GM10266 (cell line): ENCODE data around the gene DYNLT2.

Experiments used
- DNase-seq: peaks from one replicate; pipeline ENCODE4 v3.0.0; 2012; ENCODE audit errors: extremely low spot score
- TF ChIP-seq, protein P1 (sequence below): IDR thresholded peaks from 2 replicates; pipeline ENCODE4 v1.5.1; 2012; ENCODE audit warnings: mild to moderate bottlenecking, low read depth; ENCODE audit not compliant: control insufficient read depth, insufficient read depth; ENCODE audit errors: missing control alignments

The DYNLT2 gene

DNA sequence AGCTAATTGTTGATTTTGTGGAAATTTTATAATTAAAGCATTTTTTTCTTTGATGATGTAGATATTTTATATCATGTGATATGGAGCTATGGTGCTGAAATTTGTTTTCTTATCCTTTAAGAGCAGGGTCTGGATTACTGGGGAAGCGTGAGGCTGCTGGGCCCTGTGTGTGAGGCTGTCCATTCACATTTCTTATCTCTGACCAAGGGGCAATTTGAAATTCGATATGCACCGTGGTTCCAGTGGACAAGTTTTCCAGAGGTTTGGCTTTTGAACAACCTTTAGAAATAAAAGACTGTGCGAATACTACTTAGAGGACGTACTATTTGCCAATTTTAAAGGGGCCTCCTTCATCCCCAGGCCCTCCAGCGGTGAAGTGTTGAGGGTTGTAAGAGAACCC is 3.8 kb upstream of the DYNLT2 start:
- no peak for DNase-seq
- TF ChIP-seq, protein P1, sequence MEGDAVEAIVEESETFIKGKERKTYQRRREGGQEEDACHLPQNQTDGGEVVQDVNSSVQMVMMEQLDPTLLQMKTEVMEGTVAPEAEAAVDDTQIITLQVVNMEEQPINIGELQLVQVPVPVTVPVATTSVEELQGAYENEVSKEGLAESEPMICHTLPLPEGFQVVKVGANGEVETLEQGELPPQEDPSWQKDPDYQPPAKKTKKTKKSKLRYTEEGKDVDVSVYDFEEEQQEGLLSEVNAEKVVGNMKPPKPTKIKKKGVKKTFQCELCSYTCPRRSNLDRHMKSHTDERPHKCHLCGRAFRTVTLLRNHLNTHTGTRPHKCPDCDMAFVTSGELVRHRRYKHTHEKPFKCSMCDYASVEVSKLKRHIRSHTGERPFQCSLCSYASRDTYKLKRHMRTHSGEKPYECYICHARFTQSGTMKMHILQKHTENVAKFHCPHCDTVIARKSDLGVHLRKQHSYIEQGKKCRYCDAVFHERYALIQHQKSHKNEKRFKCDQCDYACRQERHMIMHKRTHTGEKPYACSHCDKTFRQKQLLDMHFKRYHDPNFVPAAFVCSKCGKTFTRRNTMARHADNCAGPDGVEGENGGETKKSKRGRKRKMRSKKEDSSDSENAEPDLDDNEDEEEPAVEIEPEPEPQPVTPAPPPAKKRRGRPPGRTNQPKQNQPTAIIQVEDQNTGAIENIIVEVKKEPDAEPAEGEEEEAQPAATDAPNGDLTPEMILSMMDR = no peak

- peak; percentile 29 for DNase-seq
- TF ChIP-seq, protein P1 = no peak
These were observed 777 bp upstream of the DYNLT2 start for GRCh38 chr6:169752074-169752623.

DNA sequence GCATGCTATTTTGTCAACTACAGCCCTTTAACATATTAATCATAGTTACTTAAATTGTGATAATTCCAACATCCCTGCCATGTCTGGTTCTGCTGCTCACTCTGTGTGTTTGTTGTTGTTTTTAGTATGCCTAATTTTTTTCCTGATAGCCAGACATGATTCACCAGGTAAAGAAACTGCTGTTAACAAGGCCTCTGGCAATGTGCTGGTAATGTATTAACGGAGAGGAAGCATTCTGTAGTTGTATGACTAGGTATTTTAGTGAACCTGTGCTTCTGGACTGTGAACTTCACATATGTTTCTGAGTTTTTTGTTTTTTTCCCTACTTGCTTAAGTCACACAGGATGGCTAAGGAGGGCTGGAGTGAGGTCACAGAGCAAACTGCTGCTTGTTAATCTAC is 4.8 kb downstream of the DYNLT2 start:
- no peak for DNase-seq
- TF ChIP-seq, protein P1 = no peak

DNA sequence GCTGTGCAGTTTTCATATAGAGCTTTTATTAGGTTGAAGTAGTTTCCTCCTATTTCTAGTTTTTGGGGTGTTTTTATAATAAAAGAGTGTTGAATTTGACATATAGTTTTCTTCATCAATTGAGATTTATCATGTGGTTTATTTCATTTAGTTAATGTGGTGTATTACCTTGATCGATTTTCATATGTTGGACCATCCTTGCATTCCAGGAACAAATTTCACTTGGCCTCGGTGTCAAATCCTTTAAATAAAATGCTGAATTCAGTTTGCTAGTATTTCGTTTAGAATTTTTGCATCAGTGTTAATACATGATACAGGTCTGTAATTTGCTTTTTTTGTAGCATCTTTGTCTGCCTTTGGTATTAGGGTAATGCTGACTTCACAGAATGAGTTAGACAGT is 6.0 kb downstream of the DYNLT2 start:
- TF ChIP-seq, protein P1 = no peak
- DNase-seq = no peak

DNA sequence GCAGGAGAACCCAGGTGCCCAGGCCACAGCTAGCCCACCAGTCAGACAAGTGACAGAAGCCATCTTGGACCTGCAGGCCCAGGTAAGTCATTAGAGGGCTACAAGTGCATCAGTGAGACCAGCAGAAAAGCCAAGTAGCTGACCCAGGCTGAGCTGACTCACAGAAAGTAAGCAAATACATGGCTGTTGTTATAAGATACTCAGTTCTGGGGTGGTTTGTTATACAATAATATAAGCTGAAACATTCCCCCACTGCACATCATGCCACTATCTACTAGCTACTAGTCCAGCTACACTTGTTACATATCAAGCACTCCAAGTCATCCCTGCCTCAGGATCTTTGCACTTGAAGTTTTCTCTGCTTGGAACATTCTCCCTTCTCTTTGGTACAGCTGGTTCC is 10.0 kb downstream of the DYNLT2 start:
- DNase-seq = no peak
- TF ChIP-seq, protein P1 = no peak

DNA sequence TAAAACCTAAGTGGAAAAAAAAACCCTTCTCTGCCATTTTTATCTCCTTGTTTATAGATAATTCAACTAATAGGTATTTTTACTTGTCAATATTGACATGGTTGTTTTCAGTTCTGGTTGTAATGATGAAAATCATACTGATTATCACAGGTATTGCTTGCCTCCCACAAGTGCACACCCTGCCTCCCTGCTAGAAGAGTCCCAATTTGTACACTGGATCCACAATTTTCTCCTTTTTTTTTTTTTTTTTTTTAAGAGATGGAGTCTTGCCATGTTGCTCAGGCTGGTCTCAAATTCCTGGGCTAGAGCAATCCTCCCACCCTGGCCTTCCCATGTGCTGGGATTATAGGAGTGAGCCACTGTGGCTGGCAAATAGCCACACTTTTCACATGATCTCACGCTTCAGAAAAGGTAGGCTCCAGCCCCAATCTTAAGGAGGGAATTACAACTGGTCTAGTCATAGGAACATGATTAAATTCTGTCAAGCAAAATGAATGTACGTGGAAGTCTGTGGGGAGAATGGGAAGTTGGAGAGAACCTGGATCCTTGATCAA is 12.3 kb downstream of the DYNLT2 start:
- TF ChIP-seq, protein P1 = no peak
- no peak for DNase-seq

DNA sequence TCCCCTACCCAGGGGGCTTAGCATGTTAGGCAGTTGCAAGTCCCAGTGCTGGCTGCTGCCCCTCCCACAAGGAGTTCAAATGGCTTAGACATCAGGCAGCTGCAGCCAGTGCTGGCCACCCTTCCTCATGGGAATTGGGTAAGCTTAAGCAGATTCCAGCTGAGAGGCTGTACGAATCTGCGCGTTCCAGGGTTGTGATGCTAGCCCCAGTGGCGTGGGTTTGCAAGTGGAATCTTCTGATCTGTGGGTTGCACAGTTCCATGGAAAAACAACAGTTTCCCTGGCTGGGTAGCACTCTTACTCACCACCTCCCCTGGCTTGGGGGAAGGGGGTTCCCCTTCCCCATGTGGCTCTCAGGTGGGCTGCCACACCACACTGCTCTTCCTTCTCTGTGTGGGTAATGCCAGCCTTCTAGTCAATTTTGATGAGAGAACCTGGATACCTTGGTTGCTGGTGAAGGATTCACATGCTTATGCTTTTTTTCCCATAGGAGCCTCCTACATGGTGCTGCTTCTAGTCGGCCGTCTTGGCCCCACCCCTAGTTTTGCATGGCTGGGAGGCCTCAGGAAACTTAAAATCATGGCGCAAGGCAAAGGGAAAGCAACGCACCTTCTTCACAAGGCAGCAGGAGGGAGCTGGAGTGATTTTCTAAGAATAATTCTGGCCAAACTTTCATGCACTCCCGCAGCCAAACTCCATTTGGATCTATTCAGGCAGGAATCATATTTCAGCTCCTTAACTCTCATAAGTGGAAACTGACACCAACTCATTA is 13.0 kb downstream of the DYNLT2 start:
- no peak for DNase-seq

More for the DNA sequence above, 13.0 kb downstream of the DYNLT2 start:
- TF ChIP-seq, protein P1 = no peak
